H1 (cell line): ENCODE measurements around the gene EVA1C.

Experiments used
- HDAC6 ChIP-seq: IDR thresholded peaks from one replicate; pipeline ENCODE4 v1.7.1; 2012; ENCODE audit warnings: low read depth, mild to moderate bottlenecking, inconsistent platforms, low read length, moderate library complexity
- POLR2AphosphoS5 ChIP-seq: IDR thresholded peaks from 2 replicates; pipeline ENCODE4 v1.6.1; 2011; ENCODE audit warnings: low read depth, low read length
- RAD21 ChIP-seq, 2 experiments: IDR thresholded peaks in 1 of 2; conservative IDR thresholded peaks in 1 of 2; 2 replicates each; pipeline ENCODE4 v1.6.1; 2011; ENCODE audit warnings: low read depth in 2 of 2, low read length in 2 of 2, improper control_type of control experiment in 1 of 2, inconsistent platforms in 1 of 2, mild to moderate bottlenecking in 1 of 2, moderate library complexity in 1 of 2
- SP1 ChIP-seq: IDR thresholded peaks from 2 replicates; pipeline ENCODE4 v1.6.1; 2011; ENCODE audit warnings: low read depth, low read length
- TF ChIP-seq, protein P1 (sequence below), 3 experiments: IDR thresholded peaks; 1 replicate in 2 of 3; 2 replicates in 1 of 3; pipeline versions ENCODE4 v1.5.1 to v1.6.1; 2011; ENCODE audit warnings: low read length in 3 of 3, mild to moderate bottlenecking in 3 of 3, inconsistent platforms in 2 of 3, low read depth in 1 of 3, moderate library complexity in 1 of 3; ENCODE audit not compliant: insufficient read depth in 1 of 3; ENCODE audit errors: control extremely low read depth in 1 of 3

DNA sequence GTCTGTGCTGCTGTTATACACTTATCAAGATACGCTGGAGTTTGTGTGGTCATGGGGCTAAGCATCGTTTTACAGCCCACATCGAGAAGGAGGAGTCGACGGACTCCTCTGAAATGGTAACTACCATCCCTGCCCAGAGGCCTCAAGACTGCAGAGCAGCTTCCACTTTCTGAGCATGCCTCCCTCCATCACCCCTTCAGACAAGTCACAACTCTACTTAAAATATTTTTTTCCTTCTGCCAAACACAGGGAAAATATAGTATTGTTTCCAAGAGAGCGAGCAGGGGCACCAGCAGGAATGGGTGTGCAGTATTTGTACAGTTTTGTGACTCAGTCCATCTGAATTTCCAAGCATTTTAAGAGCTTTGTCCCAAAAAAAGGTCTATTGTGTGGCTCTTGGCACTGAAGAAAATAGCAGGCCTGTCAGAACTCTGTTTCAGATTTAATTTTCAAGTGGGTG lies 14.1 kb downstream of the EVA1C start:
- TF ChIP-seq RAD21 (IDR thresholded peaks at IDR 0.05 in 1 of 2, conservative IDR thresholded peaks at IDR 0.05 in 1 of 2; ENCODE audit: low read depth in 2 of 2, low read length in 2 of 2) (no peak), SP1 (no peak), POLR2AphosphoS5 (no peak), HDAC6 (no peak)
- TF ChIP-seq, protein P1, sequence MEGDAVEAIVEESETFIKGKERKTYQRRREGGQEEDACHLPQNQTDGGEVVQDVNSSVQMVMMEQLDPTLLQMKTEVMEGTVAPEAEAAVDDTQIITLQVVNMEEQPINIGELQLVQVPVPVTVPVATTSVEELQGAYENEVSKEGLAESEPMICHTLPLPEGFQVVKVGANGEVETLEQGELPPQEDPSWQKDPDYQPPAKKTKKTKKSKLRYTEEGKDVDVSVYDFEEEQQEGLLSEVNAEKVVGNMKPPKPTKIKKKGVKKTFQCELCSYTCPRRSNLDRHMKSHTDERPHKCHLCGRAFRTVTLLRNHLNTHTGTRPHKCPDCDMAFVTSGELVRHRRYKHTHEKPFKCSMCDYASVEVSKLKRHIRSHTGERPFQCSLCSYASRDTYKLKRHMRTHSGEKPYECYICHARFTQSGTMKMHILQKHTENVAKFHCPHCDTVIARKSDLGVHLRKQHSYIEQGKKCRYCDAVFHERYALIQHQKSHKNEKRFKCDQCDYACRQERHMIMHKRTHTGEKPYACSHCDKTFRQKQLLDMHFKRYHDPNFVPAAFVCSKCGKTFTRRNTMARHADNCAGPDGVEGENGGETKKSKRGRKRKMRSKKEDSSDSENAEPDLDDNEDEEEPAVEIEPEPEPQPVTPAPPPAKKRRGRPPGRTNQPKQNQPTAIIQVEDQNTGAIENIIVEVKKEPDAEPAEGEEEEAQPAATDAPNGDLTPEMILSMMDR (IDR thresholded peaks at IDR 0.05; ENCODE audit: control extremely low read depth in 1 of 3, insufficient read depth in 1 of 3, low read depth in 1 of 3, low read length in 3 of 3) = no peak
